A673 (cell line): ENCODE measurements around the gene KRTAP1-3. TPM values are rescaled to one million over a fixed set of nuclear protein-coding genes. Genes with fewer than 3 reads are reported as not detected.

Experiments used
- BruUV-seq: library from RNA; stranded (reverse); fragments of 400-500 nt; replicated peaks from 2 replicates; lab custom pipeline; 2021; lab: Mats Ljungman, UMichigan
- CTCF ChIA-PET: fragments of 300-600 bp; sonication (Branson Sonifier 250); formaldehyde crosslinking; loops from one replicate; lab custom pipeline; 2022; ENCODE audit warnings: antibody characterized with exemption; lab: Charles Lee
- POLR2A ChIA-PET: fragments of 300-600 bp; sonication (Branson Sonifier 250); formaldehyde crosslinking; loops from one replicate; lab custom pipeline; 2022; ENCODE audit warnings: antibody characterized with exemption; ENCODE audit not compliant: low non-redundant PET; lab: Charles Lee
- DNase-seq: peaks from one replicate; pipeline ENCODE4 v3.0.0-alpha.2; 2015; ENCODE audit warnings: low spot score
- H3K27ac ChIP-seq: fragments of 200-600 bp; sonication (generic); 2 replicates; pipeline ENCODE4 v1.5.1; 2016; ENCODE audit warnings: mixed run types, low read depth, mild to moderate bottlenecking, mixed read lengths, antibody characterized with exemption, low read length; ENCODE audit not compliant: poor library complexity, severe bottlenecking
- H3K27me3 ChIP-seq: fragments of 200-600 bp; sonication (generic); replicated peaks from 2 replicates; pipeline ENCODE4 v1.6.1; 2017; ENCODE audit warnings: mixed run types, low read depth, mild to moderate bottlenecking, mixed read lengths, antibody characterized with exemption, low read length; ENCODE audit not compliant: insufficient read depth, poor library complexity
- H3K36me3 ChIP-seq: fragments of 200-600 bp; sonication (generic); 2 replicates; pipeline ENCODE4 v1.6.1; 2016; ENCODE audit warnings: mixed run types, mild to moderate bottlenecking, mixed read lengths, antibody characterized with exemption, low read length; ENCODE audit not compliant: insufficient read depth, poor library complexity, severe bottlenecking
- H3K4me1 ChIP-seq: fragments of 200-600 bp; sonication (generic); 2 replicates; pipeline ENCODE4 v1.6.1; 2017; ENCODE audit warnings: mixed run types, mild to moderate bottlenecking, mixed read lengths, antibody characterized with exemption, low read length; ENCODE audit not compliant: insufficient read depth, poor library complexity, severe bottlenecking
- H3K4me3 ChIP-seq: fragments of 200-600 bp; sonication (generic); 2 replicates; pipeline ENCODE4 v1.5.1; 2016; ENCODE audit warnings: low read depth, mixed run types, mild to moderate bottlenecking, mixed read lengths, low read length; ENCODE audit not compliant: poor library complexity, severe bottlenecking
- H3K9me3 ChIP-seq: fragments of 200-600 bp; sonication (generic); 2 replicates; pipeline ENCODE4 v1.6.1; 2016; ENCODE audit warnings: mixed run types, low read depth, mild to moderate bottlenecking, mixed read lengths, antibody characterized with exemption, low read length; ENCODE audit not compliant: poor library complexity, severe bottlenecking
- CTCF ChIP-seq: fragments of 300-800, 200-600 bp; sonication (generic); conservative IDR thresholded peaks from 2 replicates; pipeline ENCODE4 v1.5.1; 2017; ENCODE audit warnings: low read depth, mild to moderate bottlenecking, antibody characterized with exemption, low read length, moderate library complexity, mixed read lengths
- EZH2 ChIP-seq: fragments of 200-600 bp; sonication (generic); IDR thresholded peaks from 2 replicates; pipeline ENCODE4 v1.6.1; 2017; ENCODE audit warnings: borderline replicate concordance, low read depth, mild to moderate bottlenecking, mixed read lengths, antibody characterized with exemption, low read length; ENCODE audit not compliant: poor library complexity, severe bottlenecking
- intact Hi-C: fragments of 100-400 bp; cut with micrococcal nuclease; formaldehyde crosslinking; loops from one replicate; pipeline ENCODE4 v1.10.0; 2022; ENCODE audit not compliant: unreplicated experiment
- total RNA-seq: library from RNA; stranded (reverse); gene quantifications from 2 replicates; pipeline ENCODE4 v1.2.3, GENCODE V29; 2021

Gene KRTAP1-3
- total RNA-seq, 1 experiment from 2014 or later: not detected

GRCh38 chr17:41020336-41020735 is 14.3 kb downstream of the KRTAP1-3 start:
- H3K4me3 ChIP-seq: no peak overlapping the region
- H3K27me3 ChIP-seq: no peaks in the 10 kb centered on the region
- H3K27ac ChIP-seq: no peak overlapping the region
- POLR2A ChIA-PET: no interaction called here
- CTCF ChIA-PET: no interaction called here
- DNase-seq: no peak
- no peak for TF ChIP-seq EZH2
- TF ChIP-seq CTCF: no peak
- intact Hi-C loops: no loop called here
- no peaks in the 10 kb centered on the region for H3K4me1 ChIP-seq
- no peaks in the 10 kb centered on the region for H3K9me3 ChIP-seq
- no peaks in the 10 kb centered on the region for H3K36me3 ChIP-seq
- BruUV-seq: no TSS peak

GRCh38 chr17:41019415-41019814 is 15.3 kb downstream of the KRTAP1-3 start:
- DNase-seq: no peak
- BruUV-seq: no TSS peak
- H3K27me3 ChIP-seq: no peaks in the 10 kb centered on the region
- ChIA-PET CTCF (no interaction called here), POLR2A (interaction anchor here (0.5 kb wide), 1 partner anchor 15 kb away, joined by 3 read pairs; no protein-coding TSS in a partner anchor)
- no peaks in the 10 kb centered on the region for H3K9me3 ChIP-seq
- no peak for TF ChIP-seq EZH2
- TF ChIP-seq CTCF: no peak
- intact Hi-C loops: no loop called here
- H3K27ac ChIP-seq: no peak overlapping the region
- H3K36me3 ChIP-seq: no peaks in the 10 kb centered on the region
- H3K4me3 ChIP-seq: no peak overlapping the region
- H3K4me1 ChIP-seq: no peaks in the 10 kb centered on the region

GRCh38 chr17:41018541-41018940 is 16.1 kb downstream of the KRTAP1-3 start:
- POLR2A ChIA-PET: no interaction called here
- Histone ChIP-seq H3K9me3 (no peaks in the 10 kb centered on the region), H3K4me3 (no peak overlapping the region), H3K27ac (no peak overlapping the region), H3K4me1 (no peaks in the 10 kb centered on the region), H3K27me3 (no peaks in the 10 kb centered on the region), H3K36me3 (no peaks in the 10 kb centered on the region)
- no TSS peak for BruUV-seq
- DNase-seq: no peak
- no peak for TF ChIP-seq EZH2
- no peak for TF ChIP-seq CTCF
- CTCF ChIA-PET: no interaction called here
- intact Hi-C loops: no loop called here
